GM12892 (cell line): ENCODE data around the gene KLHDC9. TPM values are rescaled to one million over a fixed set of nuclear protein-coding genes. Genes with fewer than 3 reads are reported as not detected.
"Not testable (repeated sequence)": the region's sequence is repeated elsewhere in the genome, so short reads cannot be mapped to it uniquely, and the experiment has no call there.

Source experiments
- DNase-seq: peaks from one replicate; pipeline ENCODE4 v3.0.0; 2011; ENCODE audit not compliant: insufficient read length
- FAIRE-seq: peaks from 2 replicates; lab custom pipeline; 2011; peaks lifted over from hg19 to GRCh38; lab: Jason Lieb, UNC
- POLR2A ChIP-seq: IDR thresholded peaks from 2 replicates; pipeline ENCODE4 v1.6.1; 2011; ENCODE audit warnings: low read depth, low read length, control low read depth
- POLR2AphosphoS5 ChIP-seq: IDR thresholded peaks from 2 replicates; pipeline ENCODE4 v1.6.1; 2011; ENCODE audit warnings: low read depth, low read length, control low read depth
- TAF1 ChIP-seq: IDR thresholded peaks from 2 replicates; pipeline ENCODE4 v1.6.1; 2011; ENCODE audit warnings: low read depth, mild to moderate bottlenecking, control low read depth, low read length, borderline replicate concordance
- polyA plus RNA-seq: library from polyadenylated mRNA; unstranded; fragments of >200 nt; gene quantifications from one replicate; pipeline ENCODE4 v1.2.1, GENCODE V29; 2012; ENCODE audit warnings: missing spikeins, inconsistent platforms; ENCODE audit not compliant: missing spikeins

Gene KLHDC9
- polyA plus RNA-seq = 3.4 TPM

- peak; percentile 96 for DNase-seq
- TF ChIP-seq POLR2A = no peak
- no peak for TF ChIP-seq TAF1
- TF ChIP-seq POLR2AphosphoS5 = no peak
- FAIRE-seq = peak; percentile 95
Observed at GRCh38 chr1:161098210-161099068, at the start of gene KLHDC9. Gene KLHDC9, plus strand, starts transcription at chr1:161098361. Its CDS starts 175 bp downstream, at chr1:161098536.

DNA sequence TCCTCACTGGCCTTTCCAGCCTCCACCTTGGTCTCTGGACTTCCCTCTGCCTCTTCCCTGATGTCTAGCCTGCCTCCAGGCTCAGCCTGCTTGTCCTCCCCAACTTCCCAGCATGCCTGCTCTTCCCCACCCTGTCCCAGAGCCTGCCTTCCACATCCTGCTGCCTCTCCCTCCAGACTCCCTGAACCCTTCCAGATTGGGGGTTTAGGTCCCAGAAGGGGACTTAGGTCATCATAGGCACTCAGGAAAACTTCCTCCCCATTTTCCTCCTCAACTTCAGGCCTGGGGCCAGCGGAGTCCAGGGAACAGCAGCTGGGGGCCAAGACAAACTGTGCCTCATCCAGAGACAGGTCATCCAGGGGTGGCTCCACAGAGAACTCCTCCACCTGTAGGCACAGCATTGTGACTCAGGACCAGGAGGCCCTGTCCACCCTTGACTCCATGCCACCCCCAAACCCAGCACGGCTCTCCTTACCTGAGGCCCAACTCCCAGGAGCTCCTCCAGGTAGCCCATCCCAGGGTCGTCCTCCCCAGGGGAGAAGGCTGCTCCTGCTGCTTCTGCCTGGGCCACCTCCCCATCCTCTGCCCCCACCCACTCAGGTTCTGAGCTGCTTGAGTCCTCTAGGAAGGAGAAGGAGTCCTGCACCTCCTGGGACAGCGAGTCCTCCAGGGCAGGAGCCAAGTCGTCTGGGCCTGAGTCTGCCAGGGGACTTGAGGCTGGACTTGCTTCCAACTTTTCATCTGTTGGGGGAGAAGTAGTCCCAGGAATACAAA, 49.0 kb upstream of the KLHDC9 start:
- no peak for TF ChIP-seq POLR2A
- no peak for TF ChIP-seq TAF1
- no peak for TF ChIP-seq POLR2AphosphoS5
- FAIRE-seq (no peak), DNase-seq (no peak)

DNA sequence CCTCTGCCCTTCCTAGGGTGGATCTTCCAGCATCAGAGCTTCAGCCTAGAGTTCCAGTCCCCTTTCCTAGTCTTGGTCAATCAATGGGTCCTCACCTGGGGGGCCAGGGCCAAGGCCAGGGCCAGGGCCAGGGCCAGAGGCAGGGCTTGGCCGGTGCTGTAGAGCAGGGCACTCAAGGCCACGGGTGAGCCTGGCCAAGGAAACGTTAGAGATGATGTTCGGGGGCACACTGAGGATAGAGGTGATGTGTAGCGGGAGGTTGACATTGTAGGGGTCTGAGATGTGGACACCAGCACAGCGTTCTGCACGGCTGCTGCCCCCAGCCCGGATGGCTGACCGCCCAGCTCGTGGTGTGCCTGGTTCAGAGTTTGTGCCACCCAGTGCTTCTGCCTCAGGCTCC, 46.9 kb upstream of the KLHDC9 start:
- no peak for FAIRE-seq
- no peak for TF ChIP-seq POLR2AphosphoS5
- TF ChIP-seq TAF1 = no peak
- no peak for DNase-seq

GRCh38 chr1:161052899-161053298, 45.3 kb upstream of the KLHDC9 start:
- FAIRE-seq (no peak), DNase-seq (no peak)
- TF ChIP-seq POLR2AphosphoS5 = no peak
- TF ChIP-seq TAF1 = no peak
- no peak for TF ChIP-seq POLR2A

DNA sequence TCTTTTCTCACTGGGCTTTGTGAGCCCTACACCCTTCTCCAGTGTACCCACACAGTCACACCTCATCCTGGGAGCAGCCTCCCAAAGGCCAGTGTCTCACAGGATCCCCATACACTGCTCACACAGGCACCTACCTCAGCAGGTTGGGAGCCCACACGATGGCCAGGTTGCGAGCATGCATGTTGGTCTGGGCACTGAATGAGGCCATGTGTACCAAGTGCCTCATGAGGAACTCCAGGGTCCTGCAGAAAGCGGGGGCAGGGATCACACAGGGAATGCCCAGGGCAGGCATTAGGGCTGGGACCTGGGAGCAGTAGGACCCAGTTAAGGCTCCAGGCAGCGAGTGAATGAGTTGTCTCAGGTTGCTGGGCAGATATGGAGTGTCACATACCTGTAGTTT, 43.9 kb upstream of the KLHDC9 start:
- TF ChIP-seq POLR2AphosphoS5 (no peak), TAF1 (no peak), POLR2A (no peak)
- FAIRE-seq (no peak), DNase-seq (no peak)

DNA sequence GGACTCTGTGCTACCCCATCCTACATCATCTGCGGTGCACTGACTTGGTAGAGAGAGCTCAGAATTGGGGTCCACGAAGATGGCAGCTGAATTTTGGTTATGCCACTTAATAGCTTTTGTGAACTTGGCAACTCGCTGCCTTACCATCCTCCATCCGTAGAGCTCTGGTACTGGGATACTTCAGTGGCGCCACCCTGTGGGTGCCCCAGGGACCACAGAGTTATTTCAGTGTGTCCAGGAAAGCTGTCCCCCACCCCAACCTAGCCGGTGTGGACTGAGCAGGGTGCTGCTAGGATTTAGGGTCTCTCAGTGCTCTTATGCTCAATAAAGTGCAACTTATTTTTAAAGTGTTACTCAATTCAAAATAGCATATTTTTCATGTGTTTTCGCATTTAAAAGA, 43.4 kb upstream of the KLHDC9 start:
- TF ChIP-seq POLR2AphosphoS5 = no peak
- TF ChIP-seq POLR2A = no peak
- TF ChIP-seq TAF1 = no peak
- FAIRE-seq (no peak), DNase-seq (no peak)

DNA sequence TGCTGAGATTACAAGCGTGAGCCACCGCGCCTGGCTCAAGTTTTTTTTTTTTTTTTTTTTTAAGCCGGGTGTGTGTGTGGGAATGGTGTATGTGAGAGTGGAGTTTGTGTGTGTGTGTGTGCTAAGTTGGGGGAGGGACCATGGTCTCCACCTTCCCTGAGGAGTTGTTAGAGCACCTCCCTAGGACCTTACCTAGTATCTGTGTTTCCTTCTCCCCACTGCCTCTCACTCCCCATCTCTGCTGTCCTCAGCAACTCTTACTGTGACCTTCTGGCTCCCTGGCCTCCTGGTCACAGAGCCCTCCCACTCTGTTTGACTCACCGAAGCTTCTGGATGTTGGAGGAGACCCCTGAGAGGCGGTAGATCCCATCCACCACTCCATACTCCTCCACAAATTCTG, 38.9 kb upstream of the KLHDC9 start:
- DNase-seq (no peak), FAIRE-seq (no peak)
- TF ChIP-seq POLR2A = no peak
- TF ChIP-seq POLR2AphosphoS5 = no peak
- TF ChIP-seq TAF1 = no peak

GRCh38 chr1:161061419-161061818, 36.7 kb upstream of the KLHDC9 start:
- TF ChIP-seq POLR2A = no peak
- no peak for TF ChIP-seq TAF1
- no peak for TF ChIP-seq POLR2AphosphoS5
- FAIRE-seq (no peak), DNase-seq (no peak)

DNA sequence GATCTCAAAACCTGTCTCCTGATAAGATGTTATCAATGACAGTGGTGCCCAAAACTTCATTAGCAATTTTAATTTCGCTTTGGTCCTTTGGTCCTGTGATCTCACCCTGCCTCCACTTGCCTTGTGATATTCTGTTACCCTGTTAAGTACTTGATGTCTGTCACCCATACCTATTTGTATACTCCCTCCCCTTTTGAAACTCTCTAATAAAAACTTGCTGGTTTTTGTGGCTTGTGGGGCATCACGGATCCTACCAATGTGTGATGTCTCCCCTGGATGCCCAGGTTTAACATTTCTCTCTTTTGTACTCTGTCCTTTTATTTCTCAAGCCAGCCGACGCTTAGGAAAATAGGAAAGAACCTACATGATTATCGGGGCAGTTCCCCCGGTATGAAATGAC, 34.2 kb upstream of the KLHDC9 start:
- DNase-seq, FAIRE-seq: not testable (repeated sequence)

- DNase-seq, FAIRE-seq: not testable (repeated sequence)
Observed at GRCh38 chr1:161065681-161066080, 32.5 kb upstream of the KLHDC9 start.

DNA sequence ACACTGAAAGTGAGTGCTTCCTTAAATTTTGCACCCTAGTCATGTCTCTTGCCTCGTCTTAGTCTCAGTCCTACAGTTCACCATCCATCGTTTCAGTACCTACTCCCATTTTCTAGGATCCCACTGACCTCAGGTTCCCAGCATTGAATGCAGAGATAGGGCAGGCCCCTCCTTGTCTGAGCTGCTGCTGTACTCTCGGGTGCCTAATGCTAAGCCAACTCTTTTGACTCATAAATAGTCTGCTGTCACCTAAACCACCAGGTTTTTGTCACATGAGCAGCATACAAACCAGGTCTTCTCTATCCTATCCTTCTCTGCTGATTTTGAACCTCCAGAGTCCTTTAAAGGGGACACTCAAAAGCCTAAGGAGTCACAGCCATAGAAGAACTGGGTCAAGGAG, 31.5 kb upstream of the KLHDC9 start:
- no peak for DNase-seq
- no peak for FAIRE-seq
- TF ChIP-seq POLR2A = no peak
- no peak for TF ChIP-seq TAF1
- TF ChIP-seq POLR2AphosphoS5 = no peak

DNA sequence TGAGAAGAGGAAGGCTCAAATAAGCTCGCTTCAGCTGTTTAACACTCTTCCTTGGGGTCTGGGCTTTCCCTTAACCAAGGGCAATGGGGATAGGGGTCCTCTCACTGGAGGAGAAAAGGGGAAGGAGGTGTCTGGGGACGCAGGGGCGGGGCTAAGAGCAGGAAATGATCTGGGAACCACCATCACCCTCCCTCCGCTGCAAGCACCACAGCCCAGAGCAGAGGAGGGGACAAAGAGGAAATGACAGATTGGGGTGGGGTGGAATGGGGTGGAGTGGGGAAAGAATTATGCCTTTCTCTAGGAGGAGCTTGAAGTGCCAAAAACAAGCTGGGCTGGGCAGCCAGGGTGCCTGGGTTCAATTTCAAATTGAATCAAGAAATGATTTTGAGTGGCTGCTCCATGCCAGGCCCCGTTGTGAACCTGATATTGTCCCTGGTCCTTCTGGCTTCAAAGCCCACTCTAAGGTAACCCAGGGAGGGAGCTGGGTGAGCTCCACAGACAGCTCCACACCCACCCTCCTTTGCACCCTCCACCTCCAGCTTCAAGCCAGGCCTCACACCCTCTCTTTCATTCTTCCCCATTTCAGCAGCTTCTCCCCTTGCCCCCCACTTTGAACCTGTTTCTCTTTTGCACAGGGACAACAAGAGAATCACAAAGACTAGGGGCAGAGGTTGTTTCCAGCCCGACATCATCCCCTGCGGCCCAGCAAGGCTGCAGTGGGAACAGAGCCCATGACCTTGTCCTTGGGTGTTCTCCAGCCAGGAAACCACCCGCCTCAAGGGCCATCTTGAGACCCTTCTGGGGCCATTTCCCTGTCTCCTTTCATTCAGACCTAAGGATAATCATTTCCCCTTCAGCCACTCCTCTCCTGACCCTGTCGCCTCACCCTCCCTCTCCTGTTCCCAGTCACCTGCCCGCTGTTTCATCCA, 29.6 kb upstream of the KLHDC9 start:
- DNase-seq = peak; percentile 71
- peak; percentile 97 for FAIRE-seq
- TF ChIP-seq POLR2A (peak; percentile 71; the same call in 1 of the 2 replicates), TAF1 (peak; percentile 58; the same call in 1 of the 2 replicates), POLR2AphosphoS5 (peak; percentile 85; the same call in 1 of the 2 replicates)
